Anterior cingulate cortex (tissue), 58 donors: ENCODE measurements around the gene CGREF1.

Source experiments
- DNase-seq, 58 donors: peaks; one replicate each; lab custom pipeline; 2025; lab: John Stamatoyannopoulos, UW

CGREF1 gene

DNA sequence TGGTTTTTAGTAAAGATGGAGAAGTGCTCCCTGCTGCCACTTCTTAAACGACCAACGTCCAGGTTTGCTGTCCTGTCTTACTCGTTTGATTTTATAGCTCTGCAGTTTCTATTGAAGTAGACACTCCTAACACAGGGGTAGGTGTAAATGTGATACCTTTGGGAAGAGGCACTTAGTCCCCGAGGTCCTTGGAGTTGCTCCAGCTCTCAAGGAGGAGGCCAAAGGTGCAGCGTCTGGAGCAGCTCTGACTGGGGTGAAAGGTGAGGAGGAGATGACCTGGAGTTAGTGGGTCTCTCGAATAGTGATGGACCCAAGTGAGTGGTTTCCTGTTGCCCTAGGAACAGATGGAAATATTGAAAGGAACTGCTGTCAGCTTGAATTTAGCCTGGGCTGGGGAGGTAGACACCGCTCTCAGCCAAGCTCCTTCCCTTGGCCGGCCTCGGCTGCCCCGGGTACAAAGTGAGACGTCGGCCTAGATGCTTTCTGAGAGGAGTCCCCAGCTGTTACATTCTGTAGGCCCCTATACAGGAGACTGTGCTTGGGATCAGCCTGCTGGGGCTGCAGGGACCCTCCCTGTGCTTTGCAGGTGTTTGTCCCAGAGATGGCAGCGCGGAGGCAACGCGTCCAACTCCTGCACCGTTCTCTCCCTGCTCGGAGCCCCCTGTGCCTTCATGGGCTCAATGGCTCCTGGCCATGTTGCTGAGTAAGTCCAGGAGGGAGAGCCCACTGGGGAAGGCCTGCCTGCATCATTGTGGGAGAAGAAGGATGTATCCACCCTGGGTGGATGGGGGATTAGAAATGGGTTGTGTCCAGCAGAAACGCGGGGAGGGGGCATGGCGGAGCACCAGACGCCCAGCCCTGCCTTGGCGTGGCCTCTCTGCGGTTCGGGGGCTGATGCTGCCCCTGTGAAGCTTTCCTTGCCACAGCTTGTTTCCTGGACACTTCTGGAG, 26.9 kb downstream of the CGREF1 start:
- no peak for DNase-seq

DNA sequence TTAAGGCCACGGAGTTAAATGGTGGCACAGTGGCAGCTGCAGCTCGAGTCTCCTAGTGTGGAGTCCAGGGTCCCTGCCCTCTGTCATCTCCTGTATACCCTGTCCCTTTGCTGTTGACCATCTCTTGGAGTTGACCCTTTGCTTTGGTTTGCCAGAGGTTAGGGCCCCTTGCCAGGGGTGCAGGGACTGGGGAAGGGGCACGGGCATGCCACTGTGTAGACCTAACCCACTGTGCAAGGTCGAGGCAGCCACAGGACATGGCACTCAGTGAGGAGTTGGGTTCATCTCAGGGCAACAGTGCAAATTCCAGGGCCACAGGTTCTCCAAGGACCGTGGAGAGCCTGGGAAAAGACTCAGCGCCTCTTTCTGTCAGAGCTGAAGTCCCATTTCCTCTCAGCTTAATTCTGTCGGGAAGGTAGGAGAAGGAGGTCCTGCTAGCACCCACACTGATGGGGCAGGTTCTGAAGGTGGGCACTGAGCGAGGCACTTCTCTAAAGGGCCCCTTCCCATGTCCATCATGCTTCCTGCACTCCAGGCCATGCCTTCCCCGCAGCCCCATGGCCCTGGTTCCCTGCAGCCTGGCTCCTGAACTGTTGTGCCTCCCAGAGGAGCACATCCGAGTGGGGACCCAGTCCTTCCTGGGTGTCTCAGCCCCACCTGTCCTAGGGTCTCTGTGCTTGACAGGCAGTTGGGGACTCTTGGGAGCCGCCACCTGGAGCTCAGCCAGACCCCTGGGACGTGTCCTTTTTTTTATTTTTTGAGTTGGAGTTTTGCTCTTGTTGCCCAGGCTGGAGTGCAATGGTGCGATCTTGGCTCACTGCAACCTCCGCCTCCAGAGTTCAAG, 29.6 kb downstream of the CGREF1 start:
- no peak for DNase-seq

DNA sequence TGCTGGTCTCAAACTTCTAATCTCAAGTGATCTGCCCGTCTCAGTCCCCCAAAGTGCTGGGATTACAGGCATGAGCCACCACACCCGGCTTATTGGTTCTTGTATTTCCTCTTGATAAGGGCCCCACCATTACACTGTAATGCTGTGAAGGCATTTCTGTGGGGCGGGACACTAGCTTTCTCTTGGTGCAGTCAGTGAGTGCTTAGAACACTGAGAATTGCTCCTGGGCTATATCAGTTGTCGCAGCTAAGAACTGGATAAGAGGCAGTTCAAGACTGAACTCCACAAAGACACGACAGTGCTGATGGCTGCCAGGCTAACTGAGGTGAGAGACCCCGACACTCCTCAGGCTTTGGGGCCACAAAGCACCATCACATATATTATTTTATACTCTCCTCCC, 30.3 kb downstream of the CGREF1 start:
- DNase-seq = no peak

DNA sequence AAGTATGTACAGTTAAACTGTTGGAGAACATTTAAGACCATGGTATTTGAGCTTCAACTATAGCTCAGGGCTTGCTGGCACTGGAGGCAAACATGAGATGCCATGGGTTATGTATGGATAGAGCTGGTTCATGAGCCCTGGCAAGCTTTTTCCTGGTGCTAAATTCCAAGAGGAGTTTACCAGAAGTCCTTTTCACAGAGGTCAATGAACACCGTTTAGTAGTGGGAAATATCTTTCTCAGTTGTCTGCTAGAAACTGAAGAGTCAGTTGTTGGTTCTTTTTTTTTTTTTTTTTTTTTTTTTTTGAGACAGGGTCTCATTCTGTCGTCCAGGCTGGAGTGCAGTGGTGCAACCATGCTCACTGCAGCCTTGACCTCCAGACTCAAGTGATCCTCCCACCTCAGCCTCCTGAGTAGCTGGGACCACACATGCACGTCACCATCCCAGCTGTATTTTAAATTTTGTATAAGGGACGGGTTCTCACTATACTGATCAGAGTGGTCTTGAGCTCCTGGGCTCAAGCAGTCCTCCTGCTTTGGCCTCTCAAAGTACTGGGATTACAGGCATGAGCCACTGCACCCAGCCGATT, 31.0 kb downstream of the CGREF1 start:
- DNase-seq = no peak

DNA sequence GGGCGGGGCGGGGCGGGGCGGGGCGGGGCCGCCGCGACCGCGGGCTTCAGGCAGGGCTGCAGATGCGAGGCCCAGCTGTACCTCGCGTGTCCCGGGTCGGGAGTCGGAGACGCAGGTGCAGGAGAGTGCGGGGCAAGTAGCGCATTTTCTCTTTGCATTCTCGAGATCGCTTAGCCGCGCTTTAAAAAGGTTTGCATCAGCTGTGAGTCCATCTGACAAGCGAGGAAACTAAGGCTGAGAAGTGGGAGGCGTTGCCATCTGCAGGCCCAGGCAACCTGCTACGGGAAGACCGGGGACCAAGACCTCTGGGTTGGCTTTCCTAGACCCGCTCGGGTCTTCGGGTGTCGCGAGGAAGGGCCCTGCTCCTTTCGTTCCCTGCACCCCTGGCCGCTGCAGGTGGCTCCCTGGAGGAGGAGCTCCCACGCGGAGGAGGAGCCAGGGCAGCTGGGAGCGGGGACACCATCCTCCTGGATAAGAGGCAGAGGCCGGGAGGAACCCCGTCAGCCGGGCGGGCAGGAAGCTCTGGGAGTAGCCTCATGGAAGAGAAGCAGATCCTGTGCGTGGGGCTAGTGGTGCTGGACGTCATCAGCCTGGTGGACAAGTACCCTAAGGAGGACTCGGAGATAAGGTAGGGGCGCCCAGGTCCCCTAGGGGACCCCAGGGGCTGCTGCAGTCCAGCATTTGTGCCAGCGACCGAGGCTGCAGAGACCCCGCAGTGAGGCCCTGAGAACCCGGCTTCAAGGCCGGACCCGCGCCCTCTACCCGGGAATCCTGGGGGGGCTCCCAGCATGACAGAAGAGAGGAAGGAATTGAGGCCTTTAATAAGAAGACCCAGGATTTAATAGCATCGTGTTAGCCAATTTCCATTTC, 32.0 kb downstream of the CGREF1 start, which contains the start of gene KHK:
Gene KHK, plus strand, starts transcription at position 49 of the 870 bp plus-strand sequence. Its CDS starts 488 bp downstream, at position 537.
- DNase-seq = peak in 35 of 58 donors; percentile 32 to 78 (median 61)

DNA sequence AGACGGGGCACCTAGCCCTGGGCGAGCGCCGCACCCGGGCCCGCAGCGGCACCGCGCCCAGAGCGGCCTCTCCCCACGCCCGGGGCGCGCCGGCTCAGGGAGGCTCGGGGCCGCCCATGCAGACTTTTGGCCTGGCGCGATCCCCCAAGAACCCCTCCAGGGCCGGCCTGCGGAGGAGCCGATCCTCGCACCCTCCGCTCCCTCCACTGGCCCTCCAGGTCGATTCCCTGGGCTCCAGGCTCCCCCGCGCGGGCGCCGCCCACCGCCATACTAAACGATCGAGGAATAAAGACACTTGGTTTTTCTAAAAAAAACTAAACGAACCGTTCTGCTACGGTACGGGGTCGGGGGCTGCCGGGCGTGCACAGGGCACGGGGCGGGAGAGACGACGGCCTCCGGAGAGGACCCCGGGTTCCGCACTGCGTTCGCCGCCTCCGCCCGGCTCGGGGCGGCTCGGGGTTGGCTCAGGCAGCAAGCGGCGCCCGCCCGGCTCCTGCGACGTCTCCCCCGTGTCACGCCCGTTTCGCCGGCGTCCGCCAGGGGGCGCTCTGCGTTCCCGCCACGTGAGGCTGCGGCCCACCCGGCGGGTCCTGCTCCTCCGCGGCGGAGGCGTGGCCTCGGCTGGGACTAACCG, 32.7 kb downstream of the CGREF1 start:
- DNase-seq = peak; percentile 64 to 96 (median 92)

DNA sequence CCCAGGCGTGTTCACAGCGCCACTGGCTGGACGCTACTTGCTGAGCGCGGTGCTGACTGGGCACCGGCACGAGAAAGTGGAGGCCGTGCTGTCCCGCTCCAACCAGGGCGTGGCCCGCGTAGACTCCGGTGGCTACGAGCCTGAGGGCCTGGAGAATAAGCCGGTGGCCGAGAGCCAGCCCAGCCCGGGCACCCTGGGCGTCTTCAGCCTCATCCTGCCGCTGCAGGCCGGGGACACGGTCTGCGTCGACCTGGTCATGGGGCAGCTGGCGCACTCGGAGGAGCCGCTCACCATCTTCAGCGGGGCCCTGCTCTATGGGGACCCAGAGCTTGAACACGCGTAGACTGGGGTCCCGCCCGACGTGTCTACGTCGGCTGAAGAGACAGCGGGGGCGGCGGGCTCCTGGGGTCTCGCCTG, 33.2 kb downstream of the CGREF1 start:
- DNase-seq = peak in 54 of 58 donors; percentile 13 to 79 (median 58)

DNA sequence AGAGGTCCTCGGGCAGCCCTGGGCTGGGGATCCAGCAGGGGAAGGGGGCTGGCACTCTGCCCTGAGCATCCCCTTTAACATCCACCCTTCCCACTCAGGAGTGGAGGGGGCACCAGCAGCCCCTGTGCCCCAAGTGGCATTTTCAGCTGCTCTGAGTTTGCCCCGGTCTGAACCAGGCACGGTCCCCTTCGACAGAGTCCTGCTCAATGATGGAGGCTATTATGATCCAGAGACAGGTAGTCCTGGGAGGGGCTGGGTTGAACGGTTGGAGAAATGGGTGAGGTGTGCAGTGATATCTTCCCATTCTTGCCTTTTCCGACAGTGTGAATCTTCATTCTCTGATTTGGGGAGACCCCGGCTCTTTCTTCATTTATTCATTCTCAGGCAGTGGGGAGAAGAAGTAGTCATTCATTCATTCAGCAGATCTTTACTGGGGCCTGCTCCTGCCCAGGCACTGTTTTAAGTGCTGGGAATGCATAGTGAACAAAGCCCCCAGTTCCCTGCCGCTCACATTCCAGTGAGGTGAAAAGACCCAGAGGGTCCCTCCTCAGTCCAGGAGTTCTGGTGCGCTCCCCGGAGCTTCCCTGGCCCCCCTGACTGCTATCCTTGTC, 33.8 kb downstream of the CGREF1 start:
- DNase-seq = no peak

DNA sequence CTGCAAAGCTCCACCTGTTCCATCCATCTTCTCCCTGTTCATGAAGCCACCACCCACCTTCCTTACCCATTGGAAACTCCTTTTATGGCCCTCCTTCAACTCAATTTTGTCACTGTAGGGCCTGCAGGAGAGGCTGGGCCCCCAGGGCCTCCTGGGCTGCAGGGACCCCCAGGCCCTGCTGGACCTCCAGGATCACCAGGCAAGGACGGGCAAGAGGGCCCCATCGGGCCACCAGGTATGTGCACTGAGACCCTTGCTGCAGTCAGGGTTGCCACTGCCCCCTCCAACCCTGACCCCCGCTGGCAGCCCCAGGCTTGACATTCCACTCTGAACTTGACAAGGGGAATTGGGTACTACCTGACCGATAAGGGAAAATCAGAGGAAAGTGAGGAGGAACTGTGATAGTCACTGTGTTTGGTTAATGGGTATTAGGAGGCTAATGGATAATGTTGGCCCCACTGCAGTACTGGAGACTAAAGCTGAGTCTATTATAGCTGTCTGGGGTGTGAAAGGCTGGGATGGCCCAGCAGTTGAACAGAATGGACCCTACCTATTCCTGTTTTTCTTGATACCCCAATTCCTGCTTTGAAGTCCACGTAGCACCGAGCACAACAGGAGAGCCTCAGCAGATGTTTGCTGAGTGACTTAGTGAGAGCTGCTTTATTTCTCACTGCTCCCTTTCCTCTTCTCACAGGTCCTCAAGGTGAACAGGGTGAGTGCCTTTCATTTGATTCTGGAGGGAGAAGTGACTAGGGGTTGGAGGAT, 34.4 kb downstream of the CGREF1 start:
- DNase-seq = no peak

DNA sequence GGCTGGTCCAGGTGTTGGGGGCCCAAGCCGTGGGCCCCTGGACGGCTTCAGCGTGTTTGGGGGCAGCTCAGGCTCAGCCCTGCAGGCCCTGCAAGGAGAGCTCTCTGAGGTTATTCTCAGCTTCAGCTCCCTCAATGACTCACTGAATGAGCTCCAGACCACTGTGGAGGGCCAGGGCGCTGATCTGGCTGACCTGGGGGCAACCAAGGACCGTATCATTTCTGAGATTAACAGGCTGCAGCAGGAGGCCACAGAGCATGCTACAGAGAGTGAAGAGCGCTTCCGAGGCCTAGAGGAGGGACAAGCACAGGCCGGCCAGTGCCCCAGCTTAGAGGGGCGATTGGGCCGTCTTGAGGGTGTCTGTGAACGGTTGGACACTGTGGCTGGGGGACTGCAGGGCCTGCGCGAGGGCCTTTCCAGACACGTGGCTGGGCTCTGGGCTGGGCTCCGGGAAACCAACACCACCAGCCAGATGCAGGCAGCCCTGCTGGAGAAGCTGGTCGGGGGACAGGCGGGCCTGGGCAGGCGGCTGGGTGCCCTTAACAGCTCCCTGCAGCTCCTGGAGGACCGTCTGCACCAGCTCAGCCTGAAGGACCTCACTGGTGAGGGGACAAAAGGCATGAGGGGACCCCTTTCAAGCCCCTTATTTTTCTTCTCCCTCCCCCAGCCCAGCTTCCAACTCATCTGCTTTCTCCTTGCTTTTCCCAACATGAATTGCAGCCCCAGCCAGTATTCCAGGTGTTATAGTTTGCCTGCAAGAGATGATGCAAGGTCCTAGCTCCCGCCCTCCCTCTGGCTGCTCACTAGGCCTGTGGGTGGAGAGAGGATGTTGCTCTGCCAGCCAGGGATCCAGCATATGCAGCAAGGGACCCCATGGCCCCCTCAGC, 35.3 kb downstream of the CGREF1 start:
- no peak for DNase-seq

DNA sequence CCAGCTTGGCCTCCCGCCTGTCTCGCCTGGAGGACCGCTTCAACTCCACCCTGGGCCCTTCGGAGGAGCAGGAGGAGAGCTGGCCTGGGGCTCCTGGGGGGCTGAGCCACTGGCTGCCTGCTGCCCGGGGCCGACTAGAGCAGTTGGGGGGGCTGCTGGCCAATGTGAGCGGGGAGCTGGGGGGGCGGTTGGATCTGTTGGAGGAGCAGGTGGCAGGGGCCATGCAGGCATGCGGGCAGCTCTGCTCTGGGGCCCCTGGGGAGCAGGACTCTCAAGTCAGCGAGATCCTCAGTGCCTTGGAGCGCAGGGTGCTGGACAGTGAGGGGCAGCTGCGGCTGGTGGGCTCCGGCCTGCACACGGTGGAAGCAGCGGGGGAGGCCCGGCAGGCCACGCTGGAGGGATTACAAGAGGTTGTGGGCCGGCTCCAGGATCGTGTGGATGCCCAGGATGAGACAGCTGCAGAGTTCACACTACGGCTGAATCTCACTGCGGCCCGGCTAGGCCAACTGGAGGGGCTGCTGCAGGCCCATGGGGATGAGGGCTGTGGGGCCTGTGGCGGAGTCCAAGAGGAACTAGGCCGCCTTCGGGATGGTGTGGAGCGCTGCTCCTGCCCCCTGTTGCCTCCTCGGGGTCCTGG, 36.0 kb downstream of the CGREF1 start:
- no peak for DNase-seq

DNA sequence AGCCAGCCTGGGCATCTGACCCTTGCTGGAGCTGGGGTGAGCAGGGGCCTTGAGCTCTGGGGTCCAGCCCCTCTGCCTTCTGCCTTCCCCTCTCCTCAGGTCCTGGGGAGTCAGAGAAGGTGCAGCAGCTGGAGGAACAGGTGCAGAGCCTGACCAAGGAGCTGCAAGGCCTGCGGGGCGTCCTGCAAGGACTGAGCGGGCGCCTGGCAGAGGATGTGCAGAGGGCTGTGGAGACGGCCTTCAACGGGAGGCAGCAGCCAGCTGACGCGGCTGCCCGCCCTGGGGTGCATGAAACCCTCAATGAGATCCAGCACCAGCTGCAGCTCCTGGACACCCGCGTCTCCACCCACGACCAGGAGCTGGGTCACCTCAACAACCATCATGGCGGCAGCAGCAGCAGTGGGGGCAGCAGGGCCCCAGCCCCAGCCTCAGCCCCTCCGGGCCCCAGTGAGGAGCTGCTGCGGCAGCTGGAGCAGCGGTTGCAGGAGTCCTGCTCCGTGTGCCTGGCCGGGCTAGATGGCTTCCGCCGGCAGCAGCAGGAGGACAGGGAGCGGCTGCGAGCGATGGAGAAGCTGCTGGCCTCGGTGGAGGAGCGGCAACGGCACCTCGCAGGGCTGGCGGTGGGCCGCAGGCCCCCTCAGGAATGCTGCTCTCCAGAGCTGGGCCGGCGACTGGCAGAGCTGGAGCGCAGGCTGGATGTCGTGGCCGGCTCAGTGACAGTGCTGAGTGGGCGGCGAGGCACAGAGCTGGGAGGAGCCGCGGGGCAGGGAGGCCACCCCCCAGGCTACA, 36.8 kb downstream of the CGREF1 start:
- no peak for DNase-seq

DNA sequence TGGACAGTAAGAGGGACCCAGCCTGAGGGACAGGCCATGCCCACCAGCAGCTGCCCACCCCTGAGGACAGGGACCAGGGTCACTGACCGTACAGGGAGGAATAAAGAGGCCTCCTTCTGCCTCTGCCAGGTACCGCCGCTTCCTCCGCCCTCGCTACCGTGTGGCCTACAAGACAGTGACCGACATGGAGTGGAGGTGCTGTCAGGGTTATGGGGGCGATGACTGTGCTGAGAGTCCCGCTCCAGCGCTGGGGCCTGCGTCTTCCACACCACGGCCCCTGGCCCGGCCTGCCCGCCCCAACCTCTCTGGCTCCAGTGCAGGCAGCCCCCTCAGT, 38.4 kb downstream of the CGREF1 start:
- no peak for DNase-seq

DNA sequence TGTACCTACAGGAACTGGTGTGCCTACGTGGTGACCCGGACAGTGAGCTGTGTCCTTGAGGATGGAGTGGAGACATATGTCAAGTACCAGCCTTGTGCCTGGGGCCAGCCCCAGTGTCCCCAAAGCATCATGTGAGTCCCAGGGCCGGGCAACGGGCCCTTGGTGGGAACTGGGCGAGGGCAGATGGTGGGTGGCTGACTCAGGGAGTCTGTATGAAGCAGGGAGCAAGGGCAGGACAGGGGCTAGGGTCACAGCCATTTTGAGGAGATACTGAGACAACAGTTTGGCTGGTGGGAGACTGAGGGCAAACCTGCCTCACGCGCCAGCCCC, 38.8 kb downstream of the CGREF1 start:
- DNase-seq = no peak

DNA sequence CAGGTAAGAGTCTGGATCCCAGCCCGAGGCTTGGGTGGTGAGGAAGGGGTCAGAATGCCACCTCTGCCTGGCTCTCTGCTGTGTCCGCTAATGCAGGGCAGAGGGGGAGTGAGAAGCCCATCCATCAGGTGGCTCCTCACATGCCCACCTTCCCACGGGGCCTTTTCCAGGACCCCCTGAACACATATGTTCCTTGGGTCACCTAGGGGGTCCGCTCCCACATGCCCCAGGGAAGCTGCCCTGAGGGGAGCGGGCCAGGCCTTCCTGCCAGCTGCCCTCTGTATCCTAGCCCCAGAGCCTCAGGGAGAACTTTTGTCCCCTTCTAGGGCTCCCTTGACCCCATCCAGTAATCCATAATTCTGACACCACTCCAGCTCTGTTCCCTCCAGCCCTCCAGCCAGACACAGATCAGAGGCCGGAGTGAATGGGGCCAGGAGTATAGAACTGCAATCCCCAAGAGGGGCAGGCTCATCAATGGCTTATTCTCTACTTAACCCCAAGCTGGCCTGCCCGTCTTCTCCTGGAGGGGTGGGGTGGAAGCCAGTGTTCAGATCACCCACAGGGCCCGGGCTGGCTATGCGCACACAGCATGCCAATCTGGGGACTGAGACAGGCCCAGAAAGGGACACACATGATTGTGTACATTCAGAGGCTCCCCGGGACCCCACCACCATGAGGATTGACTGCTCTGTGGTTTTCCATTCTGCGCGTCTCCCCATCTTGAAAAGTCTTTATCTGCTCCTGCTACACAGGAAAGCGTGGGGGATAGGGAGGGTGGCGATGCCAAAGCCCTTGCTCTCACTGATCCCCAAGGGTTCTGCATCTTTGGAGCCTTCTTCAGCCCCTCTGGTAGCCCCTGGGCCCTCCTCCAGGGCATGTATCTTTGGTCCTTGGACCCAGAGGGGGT, 39.4 kb downstream of the CGREF1 start:
- DNase-seq = no peak
